HEK293T (cell line): ENCODE data around the gene RAD51C.

Experiments used
- BHLHE40 ChIP-seq: fragments of 450-650 bp; IDR thresholded peaks from 2 replicates; pipeline ENCODE4 v1.6.1; 2016; ENCODE audit warnings: mild to moderate bottlenecking, moderate library complexity, borderline replicate concordance
- ELF4 ChIP-seq: fragments of 450-650 bp; IDR thresholded peaks from 2 replicates; pipeline ENCODE4 v1.6.1; 2017; ENCODE audit warnings: antibody characterized with exemption
- FOXK2 ChIP-seq: fragments of 450-650 bp; IDR thresholded peaks from 2 replicates; pipeline ENCODE4 v1.6.1; 2016; ENCODE audit warnings: mild to moderate bottlenecking
- SP1 ChIP-seq: fragments of 450-650 bp; IDR thresholded peaks from 2 replicates; pipeline ENCODE4 v1.6.1; 2017
- TF ChIP-seq, protein P1 (sequence below): fragments of 450-650 bp; IDR thresholded peaks from 2 replicates; pipeline ENCODE4 v1.6.1; 2016

DNA sequence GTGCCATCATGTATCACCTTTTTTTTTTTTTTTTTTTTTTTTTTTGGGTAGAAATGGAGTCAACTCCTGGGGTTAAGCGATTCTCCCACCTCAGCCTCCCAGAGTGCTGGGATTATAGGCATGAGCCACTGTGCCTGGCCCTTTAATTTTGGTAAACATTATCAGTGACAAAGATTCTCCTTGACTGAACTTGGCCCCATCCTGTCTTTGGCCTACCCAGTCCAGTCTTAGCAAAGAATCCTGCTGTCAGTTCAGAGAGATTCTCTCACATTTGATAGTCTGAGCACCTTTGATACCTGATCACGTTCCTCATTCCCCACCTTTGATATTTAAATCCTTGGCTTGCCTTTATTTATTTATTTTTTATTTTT is 11.5 kb downstream of the RAD51C start:
- no peak for TF ChIP-seq SP1
- no peak for TF ChIP-seq FOXK2
- TF ChIP-seq ELF4 = no peak
- no peak for TF ChIP-seq BHLHE40
- TF ChIP-seq, protein P1, sequence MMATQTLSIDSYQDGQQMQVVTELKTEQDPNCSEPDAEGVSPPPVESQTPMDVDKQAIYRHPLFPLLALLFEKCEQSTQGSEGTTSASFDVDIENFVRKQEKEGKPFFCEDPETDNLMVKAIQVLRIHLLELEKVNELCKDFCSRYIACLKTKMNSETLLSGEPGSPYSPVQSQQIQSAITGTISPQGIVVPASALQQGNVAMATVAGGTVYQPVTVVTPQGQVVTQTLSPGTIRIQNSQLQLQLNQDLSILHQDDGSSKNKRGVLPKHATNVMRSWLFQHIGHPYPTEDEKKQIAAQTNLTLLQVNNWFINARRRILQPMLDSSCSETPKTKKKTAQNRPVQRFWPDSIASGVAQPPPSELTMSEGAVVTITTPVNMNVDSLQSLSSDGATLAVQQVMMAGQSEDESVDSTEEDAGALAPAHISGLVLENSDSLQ = no peak
